ENCODE measurements around the gene CTR9. TPM values are rescaled to one million over a fixed set of nuclear protein-coding genes. Genes with fewer than 3 reads are reported as not detected.

The CTR9 gene
- total RNA-seq, 1 experiment from 2014 or later, result 32.7 TPM

- Mint-ChIP-seq H3K9me3 (no peaks in the 10 kb centered on the region), H3K27me3 (ENCODE audit: low read depth) (no peaks in the 10 kb centered on the region), H3K4me3 (no peak overlapping the region), H3K27ac (no peak overlapping the region), H3K4me1 (peaks cover 10% of the 10 kb centered on the region), H3K36me3 (no peaks in the 10 kb centered on the region)
- TF ChIP-seq KAT7 (CRISPR knock-in tag; IDR thresholded peaks at IDR 0.05; ENCODE audit: borderline replicate concordance), result no peak
- TF ChIP-seq ZNF416 (CRISPR knock-in tag; IDR thresholded peaks at IDR 0.05), result no peak
- no peak for TF ChIP-seq TEAD4 (CRISPR knock-in tag; IDR thresholded peaks at IDR 0.05)
- TF ChIP-seq OVOL2 (CRISPR knock-in tag; IDR thresholded peaks at IDR 0.05; ENCODE audit: borderline replicate concordance), result no peak
- TF ChIP-seq CTCF (IDR thresholded peaks at IDR 0.05), result no peak
- TF ChIP-seq MYBL2 (CRISPR knock-in tag; IDR thresholded peaks at IDR 0.05), result no peak
- TF ChIP-seq ZBTB21 (CRISPR knock-in tag; IDR thresholded peaks at IDR 0.05; ENCODE audit: borderline replicate concordance), result no peak
- no peak for TF ChIP-seq ZMAT4 (CRISPR knock-in tag; IDR thresholded peaks at IDR 0.05)
- TF ChIP-seq ERG (CRISPR knock-in tag; IDR thresholded peaks at IDR 0.05), result no peak
- TF ChIP-seq MAX (CRISPR knock-in tag; IDR thresholded peaks at IDR 0.05), result no peak
- no peak for TF ChIP-seq ZNF281 (CRISPR knock-in tag; IDR thresholded peaks at IDR 0.05)
- ChIA-PET POLR2A (no interaction called here), CTCF (no interaction called here)
- DNase-seq (ENCODE audit: low spot score), result no peak
- ATAC-seq, result no peak
Measured at GRCh38 chr11:10731064-10731680, 19.9 kb upstream of the CTR9 start.

- POLR2A ChIA-PET, result no interaction called here
- H3K4me1 Mint-ChIP-seq, result peaks cover 6% of the 10 kb centered on the region
- TF ChIP-seq HMGXB4 (CRISPR knock-in tag; IDR thresholded peaks at IDR 0.05) (0 out of 2 replicates have a peak, but pooled peaks have one; percentile 61), CTCF (IDR thresholded peaks at IDR 0.05) (peak; percentile 94), E2F1 (CRISPR knock-in tag; IDR thresholded peaks at IDR 0.05) (no peak), ETV6 (CRISPR knock-in tag; IDR thresholded peaks at IDR 0.05) (peak; percentile 62; the same call in 1 of the 2 replicates), ZNF671 (CRISPR knock-in tag; IDR thresholded peaks at IDR 0.05) (no peak), CDX4 (CRISPR knock-in tag; IDR thresholded peaks at IDR 0.05; ENCODE audit: borderline replicate concordance) (no peak), FOXK1 (CRISPR knock-in tag; IDR thresholded peaks at IDR 0.05) (0 out of 2 replicates have a peak, but pooled peaks have one; percentile 34), TP53 (CRISPR knock-in tag; IDR thresholded peaks at IDR 0.05) (no peak), SP1 (CRISPR knock-in tag; conservative IDR thresholded peaks at IDR 0.05) (peak; percentile 66)
- ATAC-seq (peak; percentile 100), DNase-seq (ENCODE audit: low spot score) (peak; percentile 96)
- H3K4me3 Mint-ChIP-seq, result peak overlapping the region; percentile 54
- H3K27me3 Mint-ChIP-seq (ENCODE audit: low read depth), result no peaks in the 10 kb centered on the region
- no peak overlapping the region for H3K27ac Mint-ChIP-seq
- H3K36me3 Mint-ChIP-seq, result no peaks in the 10 kb centered on the region
- H3K9me3 Mint-ChIP-seq, result no peaks in the 10 kb centered on the region
- CTCF ChIA-PET, result interaction anchor here (0.5 to 1.7 kb wide), 17 partner anchors 42 to 330 kb away, joined by 3 to 14 read pairs (median 4); partner anchors contain the start of genes AMPD3, IRAG1 and RNF141
Measured at GRCh38 chr11:10735481-10736475, 15.3 kb upstream of the CTR9 start.
